HTR-8/SVneo (cell line): ENCODE results near the gene NUP93.
A peak's percentile ranks its signal among the peaks of the same experiment; 100 is the strongest.
"Not testable (repeated sequence)": the region's sequence is repeated elsewhere in the genome, so short reads cannot be mapped to it uniquely, and the experiment has no call there.

ENCODE experiments used
- DNase-seq: peaks from one replicate; pipeline ENCODE4 v3.0.0; 2011; ENCODE audit warnings: low spot score, mixed read lengths; ENCODE audit not compliant: insufficient read length
- FAIRE-seq: peaks from 2 replicates; lab custom pipeline; 2011; peaks lifted over from hg19 to GRCh38; lab: Jason Lieb, UNC

Gene NUP93

GRCh38 chr16:56807011-56807675 is 77.2 kb downstream of the NUP93 start:
- FAIRE-seq (no peak), DNase-seq (peak; percentile 46)

GRCh38 chr16:56807676-56808067 is 77.7 kb downstream of the NUP93 start:
- DNase-seq = not testable (repeated sequence)

DNA sequence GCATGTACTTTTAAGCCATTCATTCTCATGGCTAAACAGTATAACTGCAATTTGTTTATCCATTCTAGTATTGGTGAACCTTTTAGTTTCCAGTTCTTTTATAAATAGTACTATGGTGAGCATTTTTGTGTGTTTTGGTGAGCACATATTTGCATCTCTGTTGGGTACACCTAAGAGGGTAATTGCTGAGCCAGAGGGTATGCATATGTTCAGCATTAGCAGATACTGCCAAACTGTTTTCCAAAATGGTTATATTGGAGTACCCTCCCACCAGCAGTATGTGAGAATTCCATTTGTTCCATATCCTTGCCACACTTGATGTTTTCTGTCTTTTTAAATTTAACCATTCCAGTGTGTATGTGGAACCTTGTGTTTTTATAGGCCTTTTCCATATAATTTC is 81.0 kb downstream of the NUP93 start:
- DNase-seq (no peak), FAIRE-seq (peak; percentile 26)

More at GRCh38 chr16:56807676-56808067, 77.7 kb downstream of the NUP93 start:
- not testable (repeated sequence) for FAIRE-seq

DNA sequence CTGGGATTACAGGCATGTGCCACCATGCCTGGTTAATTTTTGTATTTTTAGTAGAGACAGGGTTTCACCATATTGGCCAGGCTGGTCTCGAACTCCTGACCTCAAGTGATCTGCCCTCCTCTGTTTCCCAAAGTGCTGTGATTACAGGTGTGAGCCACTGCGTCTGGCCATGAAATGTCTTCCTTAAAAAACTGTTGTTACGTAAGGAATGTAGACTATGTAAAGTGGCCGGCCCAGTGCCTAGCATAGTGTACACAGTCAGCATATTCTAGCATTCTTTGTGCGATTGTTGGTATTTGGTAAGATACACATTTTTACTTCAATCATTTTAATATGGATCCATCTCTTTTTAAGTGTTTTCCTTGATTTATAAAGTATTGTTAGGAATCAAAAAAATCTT is 81.7 kb downstream of the NUP93 start:
- not testable (repeated sequence) for DNase-seq, FAIRE-seq

DNA sequence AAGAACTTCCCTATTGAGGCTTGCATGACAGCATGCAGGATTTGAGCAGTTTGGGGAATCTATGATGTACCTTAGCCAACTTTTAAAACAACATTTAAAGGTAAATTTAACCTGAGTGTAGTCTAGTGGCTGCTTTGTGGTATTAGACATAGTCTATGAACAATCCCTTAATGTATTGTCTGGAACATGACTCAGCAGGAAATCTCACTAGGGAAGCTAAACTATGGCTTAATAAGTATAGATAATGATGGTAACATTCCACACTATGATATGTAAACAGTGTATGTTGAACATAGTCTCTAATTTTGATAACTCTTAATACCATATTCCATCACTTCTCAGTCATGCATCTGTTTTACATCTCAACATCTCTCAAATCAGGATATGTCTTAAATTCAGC is 83.0 kb downstream of the NUP93 start:
- peak; percentile 65 for FAIRE-seq
- DNase-seq = no peak

GRCh38 chr16:56814537-56815432 is 84.9 kb downstream of the NUP93 start:
- DNase-seq (peak; percentile 62), FAIRE-seq (peak; percentile 44)

DNA sequence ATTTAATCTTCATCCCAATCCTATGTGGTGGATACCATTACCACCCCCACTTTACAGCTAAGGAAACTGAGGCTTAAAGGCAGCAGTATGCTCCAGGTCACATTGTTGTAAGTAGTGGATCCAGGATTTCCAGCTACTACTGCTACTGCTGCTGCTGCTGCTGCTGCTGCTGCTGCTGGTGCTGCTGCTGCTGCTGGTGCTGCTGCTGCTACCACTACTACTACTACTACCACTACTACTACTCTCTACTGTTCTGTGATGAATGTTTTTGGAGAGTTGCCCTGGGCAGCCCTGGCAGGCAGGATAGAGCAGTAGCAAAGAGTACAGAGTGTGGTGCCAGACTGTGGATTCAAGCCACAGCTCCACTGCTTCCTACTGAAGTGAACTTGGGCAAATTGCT is 85.8 kb downstream of the NUP93 start:
- FAIRE-seq (peak; percentile 42), DNase-seq (no peak)

DNA sequence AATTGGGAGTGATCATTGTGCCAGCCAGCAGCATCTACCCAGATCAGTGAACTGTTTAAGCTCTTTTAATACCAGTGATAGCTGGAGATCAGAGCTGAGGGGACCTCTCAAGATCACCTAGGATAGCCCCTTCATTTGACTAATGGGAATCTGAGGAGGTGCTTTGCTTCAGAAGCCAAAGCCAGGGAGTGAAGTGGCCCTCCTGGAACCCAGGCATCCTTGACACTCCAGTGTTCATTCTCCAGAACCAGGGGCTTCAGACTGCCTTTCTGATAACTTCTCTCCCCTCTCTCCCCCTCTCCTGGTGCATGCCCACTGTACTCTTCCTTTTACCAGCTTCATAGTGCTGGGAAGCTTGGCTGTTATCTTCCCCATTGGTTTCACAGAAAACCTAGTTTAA is 87.1 kb downstream of the NUP93 start:
- FAIRE-seq = no peak
- no peak for DNase-seq

DNA sequence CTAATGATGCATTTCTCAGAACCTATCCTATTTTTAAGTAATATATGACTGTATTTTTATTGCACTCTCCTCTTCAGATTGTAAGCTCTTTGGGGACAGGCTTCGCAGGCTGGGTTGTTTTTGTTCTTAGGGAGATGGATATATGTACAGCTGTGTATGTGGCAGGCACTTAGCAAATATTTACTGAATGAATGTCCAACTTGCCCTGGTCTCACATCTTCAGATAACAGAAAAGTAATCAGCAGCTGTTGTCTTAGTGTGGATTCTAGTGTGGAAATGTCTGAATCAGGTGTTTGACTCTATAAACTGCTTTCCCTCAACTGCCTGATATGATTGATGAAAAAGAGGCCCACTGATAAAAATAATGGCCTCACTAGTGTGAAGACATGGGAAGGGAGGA is 88.0 kb downstream of the NUP93 start:
- no peak for FAIRE-seq
- no peak for DNase-seq

- FAIRE-seq = no peak
- DNase-seq = no peak
Observed at GRCh38 chr16:56823081-56823733, 93.3 kb downstream of the NUP93 start.

- DNase-seq (no peak), FAIRE-seq (no peak)
Observed at GRCh38 chr16:56824331-56824730, 94.4 kb downstream of the NUP93 start.

DNA sequence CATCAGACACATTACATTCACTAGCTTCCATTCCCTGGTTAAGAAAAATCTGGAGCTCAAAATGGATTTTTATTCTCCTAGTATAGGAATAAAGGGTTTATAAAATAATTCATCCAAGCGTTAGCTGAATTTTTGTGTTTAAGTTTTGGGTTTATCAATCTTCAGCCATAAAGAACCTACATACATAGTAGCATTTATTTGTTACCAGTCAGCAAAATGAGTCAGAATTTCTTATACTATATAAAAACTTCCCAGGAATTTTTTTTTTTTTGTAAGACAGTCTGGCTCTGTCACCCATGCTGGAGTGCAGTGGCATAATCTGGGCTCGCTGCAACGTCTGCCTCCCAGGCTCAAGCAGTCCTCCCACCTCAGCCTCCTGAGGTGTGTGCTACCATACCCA is 94.9 kb downstream of the NUP93 start:
- no peak for FAIRE-seq
- DNase-seq = no peak

- no peak for DNase-seq
- no peak for FAIRE-seq
Observed at GRCh38 chr16:56825826-56826225, 95.9 kb downstream of the NUP93 start.

DNA sequence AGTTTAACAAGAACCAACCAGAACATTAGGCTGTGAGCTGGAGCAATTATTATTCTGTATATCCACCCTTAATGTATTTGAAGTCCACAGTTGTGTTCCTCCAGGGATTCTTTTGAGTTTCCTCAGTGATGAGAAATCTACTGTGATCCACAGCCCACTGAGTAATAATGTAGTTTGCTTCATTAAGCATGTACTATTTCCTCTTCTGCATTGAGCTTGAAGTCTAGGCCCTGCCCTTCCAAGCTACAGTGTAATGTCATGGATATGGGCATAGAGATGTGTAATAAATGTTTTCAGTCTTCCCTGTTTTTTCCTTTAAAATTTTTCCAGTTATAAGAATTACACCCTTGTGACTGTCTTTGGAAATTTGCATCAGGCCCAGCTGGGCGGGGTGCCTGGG is 98.7 kb downstream of the NUP93 start:
- FAIRE-seq (no peak), DNase-seq (no peak)

DNA sequence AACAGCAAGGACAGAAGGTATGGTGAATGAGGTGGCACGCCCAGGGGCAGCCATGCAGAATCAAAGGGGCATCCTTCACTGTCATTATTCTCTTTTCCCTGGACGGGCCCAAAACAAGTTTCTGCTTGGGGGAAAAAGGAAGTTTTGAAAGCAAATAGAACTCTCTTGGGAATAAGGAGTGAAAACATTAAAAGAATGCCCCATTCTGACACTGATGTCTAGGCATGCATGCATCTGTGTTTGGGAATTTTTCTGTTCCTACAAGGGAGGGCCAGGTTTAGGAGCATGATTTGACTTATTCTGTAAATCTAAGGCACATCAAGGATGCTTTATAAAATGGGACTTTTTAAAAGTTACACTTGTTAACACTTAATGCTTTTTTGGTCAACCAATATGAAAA is 100.7 kb downstream of the NUP93 start:
- DNase-seq (no peak), FAIRE-seq (no peak)

DNA sequence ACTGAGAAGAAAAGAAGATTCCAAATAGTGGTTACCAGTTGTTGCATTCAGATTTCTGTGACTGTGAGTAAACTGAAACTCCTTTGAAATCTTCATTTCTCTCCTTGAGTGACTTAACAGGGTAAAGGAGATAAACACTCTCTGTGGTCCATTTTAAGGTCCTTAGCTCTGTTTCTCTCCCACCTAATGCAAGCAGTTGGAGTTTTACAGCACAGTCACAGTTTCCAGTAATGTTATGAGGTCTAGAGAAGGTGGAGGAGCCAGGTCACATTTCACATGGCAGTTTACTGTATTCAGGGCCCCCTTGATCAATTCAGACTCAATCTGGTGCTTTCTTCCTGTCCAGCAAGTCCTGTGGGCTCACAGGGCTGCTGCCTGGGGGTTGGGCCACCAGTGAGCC is 102.8 kb downstream of the NUP93 start:
- DNase-seq (no peak), FAIRE-seq (no peak)

DNA sequence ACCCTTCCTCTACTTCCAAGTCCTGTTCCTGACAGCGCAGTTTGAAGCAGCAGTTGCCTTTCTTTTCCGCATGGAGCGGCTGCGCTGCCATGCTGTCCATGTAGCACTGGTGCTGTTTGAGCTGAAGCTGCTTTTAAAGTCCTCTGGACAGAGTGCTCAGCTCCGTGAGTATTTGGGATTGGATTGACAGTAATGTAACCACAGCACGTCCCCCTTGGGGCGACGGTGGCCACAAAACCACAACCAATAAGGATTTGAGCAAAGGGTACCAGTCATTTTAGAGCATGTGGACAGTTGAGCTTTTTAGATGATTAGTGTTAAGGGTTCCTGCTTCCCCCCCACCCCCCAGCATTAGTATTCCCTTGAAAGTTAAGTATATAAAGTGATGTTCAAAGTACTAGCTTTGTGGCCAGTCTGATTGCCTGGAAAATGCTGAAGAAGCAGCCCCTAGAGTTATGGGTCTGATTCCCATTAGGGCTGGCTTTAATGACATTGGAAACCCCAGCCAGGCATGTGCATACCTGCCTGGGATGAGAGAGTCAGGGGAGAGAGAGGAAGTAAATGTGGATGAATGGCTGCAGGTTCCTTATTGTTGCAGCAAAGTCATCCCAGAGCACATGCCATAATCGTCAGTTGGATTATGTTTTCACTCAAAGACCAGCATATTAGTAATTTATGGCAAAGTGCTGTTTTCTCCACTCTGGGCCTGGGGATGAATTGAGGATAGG is 103.5 kb downstream of the NUP93 start:
- FAIRE-seq (no peak), DNase-seq (no peak)

- FAIRE-seq = no peak
Observed at GRCh38 chr16:56835320-56835719, 105.4 kb downstream of the NUP93 start.

GRCh38 chr16:56836410-56837230 is 106.7 kb downstream of the NUP93 start:
- DNase-seq = no peak
- FAIRE-seq = no peak

More at GRCh38 chr16:56835320-56835719, 105.4 kb downstream of the NUP93 start:
- DNase-seq = no peak
